IPS-18a (cell line): Measurements from ENCODE around the gene SLC35A3.
A peak's percentile ranks its signal among the peaks of the same experiment; 100 is the strongest.
"Not testable (repeated sequence)": the region's sequence is repeated elsewhere in the genome, so short reads cannot be mapped to it uniquely, and the experiment has no call there.

ENCODE experiments used
- H3K27ac ChIP-seq: one replicate; pipeline ENCODE4 v1.5.1; 2013; ENCODE audit warnings: low read length
- H3K27me3 ChIP-seq: one replicate; pipeline ENCODE4 v1.6.1; 2013; ENCODE audit warnings: mild to moderate bottlenecking, low read length; ENCODE audit not compliant: control insufficient read depth, insufficient read depth
- H3K36me3 ChIP-seq: one replicate; pipeline ENCODE4 v1.6.1; 2013; ENCODE audit warnings: low read depth, low read length; ENCODE audit not compliant: control insufficient read depth
- H3K4me1 ChIP-seq: one replicate; pipeline ENCODE4 v1.6.1; 2013; ENCODE audit warnings: low read depth, low read length; ENCODE audit not compliant: control insufficient read depth
- H3K4me3 ChIP-seq: one replicate; pipeline ENCODE4 v1.5.1; 2013; ENCODE audit warnings: low read length
- H3K9ac ChIP-seq: one replicate; pipeline ENCODE4 v1.6.1; 2013; ENCODE audit warnings: mild to moderate bottlenecking, low read length, moderate library complexity
- H3K9me3 ChIP-seq: one replicate; pipeline ENCODE4 v1.6.1; 2013; ENCODE audit warnings: low read depth, low read length; ENCODE audit not compliant: control insufficient read depth

The SLC35A3 gene

DNA sequence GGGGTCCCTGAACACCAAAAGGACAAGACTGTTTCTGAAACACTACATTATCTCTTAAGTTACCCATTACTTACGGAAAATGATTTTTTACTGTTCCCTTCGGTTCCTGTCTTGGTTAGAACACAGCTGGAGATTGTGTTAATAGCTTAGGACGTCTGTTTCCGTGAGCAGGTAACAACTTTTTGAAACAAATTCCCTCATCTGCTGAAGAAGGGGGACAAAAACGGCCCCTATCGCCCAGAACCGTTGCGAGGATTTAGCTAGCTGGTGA is 67.8 kb downstream of the SLC35A3 start:
- H3K27ac ChIP-seq, result peak overlapping the region; percentile 5
- H3K27me3 ChIP-seq, result no peaks in the 10 kb centered on the region
- H3K9ac ChIP-seq, result peak overlapping the region; percentile 73
- no peaks in the 10 kb centered on the region for H3K9me3 ChIP-seq
- peaks cover 12% of the 10 kb centered on the region for H3K4me1 ChIP-seq
- H3K4me3 ChIP-seq, result peak overlapping the region; percentile 70
- H3K36me3 ChIP-seq, result no peaks in the 10 kb centered on the region

DNA sequence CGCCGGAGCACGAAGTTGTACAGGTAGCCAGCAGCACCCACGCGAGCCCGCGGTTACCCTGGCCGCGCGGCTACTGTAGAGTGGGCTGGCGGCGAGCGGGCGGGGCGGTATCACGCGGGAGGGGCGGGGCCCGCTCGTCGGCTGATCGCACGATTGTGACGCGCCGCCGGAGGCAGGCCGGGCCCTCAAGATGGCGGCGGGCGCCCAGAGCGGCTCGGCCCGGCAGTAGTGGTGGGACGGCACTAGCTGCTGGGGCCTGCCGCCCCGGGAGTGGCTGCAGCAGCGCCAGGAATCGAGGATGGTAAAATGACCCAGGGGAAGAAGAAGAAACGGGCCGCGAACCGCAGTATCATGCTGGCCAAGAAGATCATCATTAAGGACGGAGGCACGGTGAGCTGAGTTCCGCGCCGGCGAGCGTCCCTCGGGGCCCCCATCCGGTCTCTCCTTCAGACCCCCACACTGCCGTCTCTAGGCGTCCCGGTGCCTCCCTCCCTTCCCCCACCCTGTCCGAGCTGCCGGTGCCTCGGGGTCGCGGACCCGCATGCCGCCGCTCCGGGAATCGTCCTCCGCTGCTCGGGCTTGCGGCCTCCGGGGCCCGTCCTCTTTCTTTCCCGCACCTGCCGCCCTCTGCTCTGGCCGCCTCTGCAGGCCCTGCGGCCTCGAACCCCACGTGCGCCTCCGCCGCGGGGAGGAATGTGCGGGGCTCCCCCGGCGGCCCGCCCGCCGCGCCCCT is 68.3 kb downstream of the SLC35A3 start:
- Histone ChIP-seq H3K9me3 (no peaks in the 10 kb centered on the region), H3K4me1 (peaks cover 12% of the 10 kb centered on the region), H3K36me3 (no peaks in the 10 kb centered on the region), H3K9ac (peak overlapping the region; percentile 73), H3K27me3 (no peaks in the 10 kb centered on the region), H3K4me3 (peak overlapping the region; percentile 70), H3K27ac (peak overlapping the region; percentile 80)

DNA sequence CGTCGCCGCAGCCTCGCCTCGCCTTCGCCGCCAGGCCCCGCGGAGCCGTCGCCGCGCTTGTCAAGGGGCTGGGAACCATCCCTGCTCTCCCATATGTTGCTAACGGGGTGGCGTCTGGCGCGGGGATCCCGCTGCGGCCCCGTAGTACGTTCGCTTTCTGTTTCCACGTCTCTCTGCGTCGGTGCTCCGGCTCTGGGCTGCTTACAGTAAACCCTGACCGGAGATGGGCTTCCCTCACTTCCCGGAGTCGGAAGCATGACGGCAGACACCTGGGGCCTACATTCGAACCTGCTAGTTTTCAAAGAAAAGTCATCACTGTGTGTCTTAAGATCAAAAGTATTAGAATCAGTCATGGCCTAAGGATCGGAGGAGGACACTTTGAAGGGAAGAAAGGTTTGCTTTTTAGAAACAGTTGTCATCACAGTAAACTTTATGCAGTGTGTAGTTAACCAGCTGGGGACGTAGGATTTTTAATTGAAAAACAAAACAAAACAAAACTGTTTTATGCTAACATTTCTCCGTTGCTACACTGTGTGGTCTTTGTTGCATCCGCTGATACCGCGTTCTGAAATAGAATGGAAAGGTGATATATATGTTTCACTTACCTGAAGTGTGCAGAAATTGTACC is 69.0 kb downstream of the SLC35A3 start:
- peak overlapping the region; percentile 73 for H3K9ac ChIP-seq
- H3K27ac ChIP-seq, result peak overlapping the region; percentile 80
- H3K9me3 ChIP-seq, result no peaks in the 10 kb centered on the region
- H3K27me3 ChIP-seq, result no peaks in the 10 kb centered on the region
- H3K4me3 ChIP-seq, result peak overlapping the region; percentile 70
- H3K4me1 ChIP-seq, result peaks cover 12% of the 10 kb centered on the region
- H3K36me3 ChIP-seq, result no peaks in the 10 kb centered on the region

DNA sequence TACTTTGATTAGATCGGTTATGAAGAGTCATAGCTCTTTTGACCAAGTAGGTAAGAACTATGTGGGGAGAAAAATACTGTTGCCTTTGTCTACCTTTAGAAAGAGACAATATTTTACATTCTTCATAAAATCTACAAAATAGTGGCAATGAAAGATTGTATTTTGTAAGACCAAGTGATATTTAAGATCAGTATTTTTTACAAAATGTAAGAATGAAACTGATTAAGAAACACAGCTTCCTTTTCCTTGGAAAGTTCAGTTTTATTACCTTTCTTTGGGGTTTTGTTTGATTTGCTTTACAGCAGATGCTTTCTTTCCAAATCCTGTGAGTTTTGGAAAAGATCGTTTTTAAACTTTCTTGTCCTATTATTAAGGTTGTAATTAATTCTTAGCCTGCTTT is 69.8 kb downstream of the SLC35A3 start:
- Histone ChIP-seq H3K4me3 (peak overlapping the region; percentile 70), H3K9me3 (no peaks in the 10 kb centered on the region), H3K36me3 (no peaks in the 10 kb centered on the region), H3K27me3 (no peaks in the 10 kb centered on the region), H3K9ac (peak overlapping the region; percentile 73), H3K4me1 (peaks cover 12% of the 10 kb centered on the region), H3K27ac (no peak overlapping the region)

DNA sequence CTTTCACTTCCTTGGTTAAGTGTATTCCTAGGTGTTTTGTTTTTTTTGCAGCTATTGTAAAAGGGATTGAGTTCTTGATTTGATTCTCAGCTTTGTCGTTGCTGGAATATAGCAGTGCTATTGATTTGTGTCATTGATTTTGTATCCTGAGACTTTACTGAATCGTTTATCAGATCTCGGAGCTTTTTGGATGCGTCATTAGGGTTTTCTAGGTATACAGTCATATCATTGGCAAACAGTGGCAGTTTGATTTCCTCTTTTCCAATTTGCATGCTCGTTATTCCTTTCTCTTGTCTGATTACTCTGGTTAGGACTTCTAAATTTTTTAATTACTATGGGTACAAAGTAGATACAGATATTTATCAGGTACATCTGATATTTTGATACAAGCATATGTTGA is 75.4 kb downstream of the SLC35A3 start:
- Histone ChIP-seq H3K4me3 (no peak overlapping the region), H3K27me3 (no peaks in the 10 kb centered on the region), H3K9ac (no peak overlapping the region), H3K36me3 (no peaks in the 10 kb centered on the region), H3K9me3 (no peaks in the 10 kb centered on the region), H3K4me1 (peaks cover 25% of the 10 kb centered on the region), H3K27ac (no peak overlapping the region)

DNA sequence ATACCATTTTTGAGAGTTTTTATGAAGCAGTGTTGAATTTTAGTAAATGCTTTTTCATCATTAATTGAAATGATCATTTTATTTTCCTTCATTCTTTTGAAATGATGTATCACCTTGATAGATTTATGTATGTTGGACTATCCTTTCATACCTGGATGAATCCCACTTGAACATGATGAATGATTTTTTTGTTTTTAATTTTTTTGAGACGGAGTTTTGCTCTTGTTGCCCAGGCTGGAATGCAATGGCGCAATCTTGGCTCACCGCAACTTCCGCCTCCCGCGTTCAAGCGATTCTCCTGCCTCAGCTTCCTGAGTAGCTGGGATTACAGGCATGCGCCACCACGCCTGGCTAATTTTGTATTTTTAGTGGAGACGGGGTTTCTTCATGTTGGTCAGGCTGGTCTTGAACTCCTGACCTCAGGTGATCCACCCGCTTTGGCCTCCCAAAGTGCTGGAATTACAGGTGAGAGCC is 77.5 kb downstream of the SLC35A3 start:
- H3K27me3 ChIP-seq, H3K36me3 ChIP-seq, H3K9ac ChIP-seq, H3K9me3 ChIP-seq, H3K27ac ChIP-seq, H3K4me3 ChIP-seq: not testable (repeated sequence)
- peaks cover 25% of the 10 kb centered on the region for H3K4me1 ChIP-seq

DNA sequence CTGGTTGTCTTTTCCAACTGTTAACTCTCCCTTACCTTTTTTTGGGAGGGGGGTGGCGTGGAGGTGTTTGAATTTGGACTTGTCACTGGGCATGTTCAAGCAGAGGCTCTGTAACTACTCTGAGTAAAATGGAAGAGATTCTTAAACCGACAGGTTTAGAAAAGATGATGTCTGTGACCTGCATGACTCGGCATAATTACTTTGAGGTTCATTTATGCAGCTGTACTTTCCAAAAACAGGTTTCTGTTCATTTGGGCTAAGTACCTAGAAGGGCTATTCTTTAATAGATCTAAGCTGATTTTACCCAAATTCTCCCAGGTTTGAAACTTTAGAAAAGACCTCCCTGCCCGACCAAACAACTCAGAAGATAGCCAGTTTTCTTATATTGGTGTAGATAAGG is 80.3 kb downstream of the SLC35A3 start:
- H3K4me1 ChIP-seq, result peaks cover 25% of the 10 kb centered on the region
- H3K36me3 ChIP-seq, result peaks cover 5% of the 10 kb centered on the region
- H3K9me3 ChIP-seq, result no peaks in the 10 kb centered on the region
- peak overlapping the region; percentile 35 for H3K27ac ChIP-seq
- H3K4me3 ChIP-seq, result no peak overlapping the region
- no peaks in the 10 kb centered on the region for H3K27me3 ChIP-seq
- no peak overlapping the region for H3K9ac ChIP-seq

DNA sequence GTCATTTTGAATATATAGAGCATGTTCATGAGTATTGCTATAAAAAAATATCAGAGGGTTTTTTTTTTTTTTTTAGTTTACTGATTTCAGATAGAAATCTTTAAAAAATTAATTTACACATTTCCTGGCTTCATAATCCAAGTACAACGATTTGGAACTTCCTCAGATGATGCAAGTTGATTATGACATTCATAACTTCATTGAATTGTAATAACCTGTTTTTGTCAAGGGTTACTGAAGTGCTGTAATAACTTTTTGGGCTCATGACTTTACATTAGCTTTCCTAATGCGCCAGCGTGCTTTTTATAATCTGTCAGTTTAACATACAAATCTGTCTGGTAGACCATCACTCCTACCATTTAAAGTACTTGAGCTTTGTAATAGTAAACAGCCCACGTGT is 81.6 kb downstream of the SLC35A3 start:
- peaks cover 5% of the 10 kb centered on the region for H3K36me3 ChIP-seq
- no peak overlapping the region for H3K27ac ChIP-seq
- no peaks in the 10 kb centered on the region for H3K9me3 ChIP-seq
- no peak overlapping the region for H3K4me3 ChIP-seq
- peaks cover 24% of the 10 kb centered on the region for H3K4me1 ChIP-seq
- no peak overlapping the region for H3K9ac ChIP-seq
- no peaks in the 10 kb centered on the region for H3K27me3 ChIP-seq

DNA sequence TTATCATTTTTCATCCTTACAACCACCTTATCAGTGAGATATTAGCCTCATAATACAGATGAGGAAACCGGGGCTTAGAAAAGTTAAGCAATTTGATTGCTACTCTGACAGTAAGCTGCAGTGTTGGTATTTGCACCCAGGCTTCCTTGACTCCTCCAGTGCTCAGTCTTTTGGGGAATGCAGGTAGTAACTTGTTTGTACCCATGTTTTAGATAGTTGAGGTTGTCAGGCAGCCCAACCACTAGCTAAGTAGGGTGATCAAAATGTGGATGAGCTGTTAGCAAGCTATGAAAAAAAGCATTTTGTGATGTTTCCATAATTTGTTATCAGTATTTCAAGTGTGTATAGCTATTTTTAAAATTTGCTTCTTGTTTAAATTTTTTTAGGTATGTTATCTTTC is 82.1 kb downstream of the SLC35A3 start:
- Histone ChIP-seq H3K36me3 (peaks cover 5% of the 10 kb centered on the region), H3K27ac (no peak overlapping the region), H3K4me3 (no peak overlapping the region), H3K9me3 (no peaks in the 10 kb centered on the region), H3K27me3 (no peaks in the 10 kb centered on the region), H3K4me1 (peaks cover 19% of the 10 kb centered on the region), H3K9ac (no peak overlapping the region)

DNA sequence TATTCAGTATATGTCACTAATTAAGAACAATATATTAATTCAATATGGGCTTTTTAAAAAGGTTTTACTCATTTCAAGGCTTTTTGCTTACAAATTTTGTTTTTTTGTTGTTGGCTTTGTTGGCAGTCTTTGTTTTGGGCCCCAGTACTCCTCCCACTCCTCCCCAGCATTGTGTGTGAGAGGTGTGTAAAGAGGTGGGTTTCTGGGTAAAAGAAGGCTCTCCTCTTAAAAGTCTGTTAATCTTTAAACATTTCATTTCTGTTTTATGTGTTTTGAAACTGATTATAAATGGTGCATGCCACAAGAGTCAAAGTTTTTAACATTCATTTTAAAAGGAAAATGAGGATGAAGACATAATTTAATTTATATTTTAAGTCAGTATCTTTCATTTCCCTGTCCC is 83.3 kb downstream of the SLC35A3 start:
- Histone ChIP-seq H3K36me3 (peaks cover 5% of the 10 kb centered on the region), H3K4me3 (no peak overlapping the region), H3K4me1 (peaks cover 13% of the 10 kb centered on the region), H3K27me3 (no peaks in the 10 kb centered on the region), H3K27ac (no peak overlapping the region), H3K9ac (no peak overlapping the region), H3K9me3 (no peaks in the 10 kb centered on the region)

DNA sequence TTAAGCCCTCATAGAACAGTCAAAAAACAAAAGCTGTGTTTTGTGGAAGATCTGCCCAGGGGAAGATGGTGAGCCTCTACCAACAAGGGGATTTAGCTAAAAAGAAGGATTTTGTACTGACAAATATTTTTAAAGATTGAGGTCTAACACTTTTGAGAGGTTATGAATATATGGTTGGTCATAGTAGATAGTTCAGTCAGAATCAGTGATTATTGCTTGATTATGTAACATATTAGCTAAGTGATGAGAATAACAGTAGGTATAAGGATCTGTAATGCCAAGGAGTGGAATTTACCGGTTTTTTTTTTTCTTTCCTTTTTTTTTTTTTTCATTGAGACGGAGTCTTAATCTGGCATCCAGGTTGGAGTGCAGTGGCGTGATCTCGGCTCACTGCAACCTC is 83.9 kb downstream of the SLC35A3 start:
- no peak overlapping the region for H3K9ac ChIP-seq
- no peak overlapping the region for H3K4me3 ChIP-seq
- H3K27me3 ChIP-seq, result no peaks in the 10 kb centered on the region
- H3K27ac ChIP-seq, result no peak overlapping the region
- H3K36me3 ChIP-seq, result peaks cover 10% of the 10 kb centered on the region
- no peaks in the 10 kb centered on the region for H3K9me3 ChIP-seq
- H3K4me1 ChIP-seq, result peaks cover 8% of the 10 kb centered on the region

DNA sequence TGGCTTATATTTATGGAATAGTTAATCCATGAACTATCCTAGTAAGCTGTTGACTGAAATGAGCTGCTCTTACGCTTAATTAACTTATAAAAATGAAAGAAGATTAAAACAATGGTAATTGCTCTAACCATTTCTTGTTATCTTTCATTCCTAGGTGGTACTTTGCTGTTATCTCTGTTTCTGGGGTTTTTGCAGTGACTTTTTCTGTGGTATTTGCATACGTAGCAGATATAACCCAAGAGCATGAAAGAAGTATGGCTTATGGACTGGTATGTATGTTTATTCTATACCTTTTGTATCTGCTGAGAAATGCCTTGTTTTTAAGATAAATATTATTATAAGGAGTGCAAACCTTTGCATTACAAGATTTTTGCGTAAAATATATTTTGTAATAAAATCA is 91.9 kb downstream of the SLC35A3 start:
- Histone ChIP-seq H3K9ac (no peak overlapping the region), H3K4me1 (no peaks in the 10 kb centered on the region), H3K4me3 (no peak overlapping the region), H3K27ac (no peak overlapping the region), H3K9me3 (no peaks in the 10 kb centered on the region), H3K27me3 (no peaks in the 10 kb centered on the region), H3K36me3 (peaks cover 37% of the 10 kb centered on the region)
